Activated CD8-positive, alpha-beta memory T cell treated with anti-CD3 and anti-CD28 coated beads, Interleukin-2, amount 10 ng/mL, durations not matched to agents 7 days and 5 days (primary cell): ENCODE data around the gene MYL5. TPM values are rescaled to one million over a fixed set of nuclear protein-coding genes. Genes with fewer than 3 reads are reported as not detected.
"Not testable (repeated sequence)": the region's sequence is repeated elsewhere in the genome, so short reads cannot be mapped to it uniquely, and the experiment has no call there.

Experiments used
- ATAC-seq: fragments of 150-1000 bp; cut with Tn5 transposase; one replicate; pipeline ENCODE4 v1.10.0; 2021; ENCODE audit warnings: moderate library complexity
- CTCF ChIA-PET: fragments of 350-600 bp; sonication (Branson Sonifier 250); formaldehyde crosslinking; loops from one replicate; lab custom pipeline; 2021; ENCODE audit warnings: antibody characterized with exemption; lab: Charles Lee
- DNase-seq: peaks from one replicate; pipeline ENCODE4 v3.0.0-alpha.2; 2020
- H3K27ac Mint-ChIP-seq: one replicate; pipeline ENCODE4 v1.8.0; 2021; ENCODE audit warnings: mild to moderate bottlenecking, mixed read lengths
- H3K27me3 Mint-ChIP-seq: one replicate; pipeline ENCODE4 v1.8.0; 2021; ENCODE audit warnings: mixed read lengths
- H3K36me3 Mint-ChIP-seq: one replicate; pipeline ENCODE4 v1.8.0; 2021; ENCODE audit warnings: mild to moderate bottlenecking, mixed read lengths
- H3K4me1 Mint-ChIP-seq: one replicate; pipeline ENCODE4 v1.8.0; 2021; ENCODE audit warnings: mixed read lengths
- H3K4me3 Mint-ChIP-seq: one replicate; pipeline ENCODE4 v1.8.0; 2021; ENCODE audit warnings: mild to moderate bottlenecking, moderate library complexity, mixed read lengths
- H3K9me3 Mint-ChIP-seq: one replicate; pipeline ENCODE4 v1.8.0; 2022; ENCODE audit warnings: low read depth, mixed read lengths
- total RNA-seq, 2 experiments: library from RNA; stranded (reverse); gene quantifications; one replicate each; pipeline ENCODE4 v1.2.3, GENCODE V29; 2021

MYL5 gene
- total RNA-seq, 2 experiments from 2014 or later: 14.3 to 19.8 TPM

DNA sequence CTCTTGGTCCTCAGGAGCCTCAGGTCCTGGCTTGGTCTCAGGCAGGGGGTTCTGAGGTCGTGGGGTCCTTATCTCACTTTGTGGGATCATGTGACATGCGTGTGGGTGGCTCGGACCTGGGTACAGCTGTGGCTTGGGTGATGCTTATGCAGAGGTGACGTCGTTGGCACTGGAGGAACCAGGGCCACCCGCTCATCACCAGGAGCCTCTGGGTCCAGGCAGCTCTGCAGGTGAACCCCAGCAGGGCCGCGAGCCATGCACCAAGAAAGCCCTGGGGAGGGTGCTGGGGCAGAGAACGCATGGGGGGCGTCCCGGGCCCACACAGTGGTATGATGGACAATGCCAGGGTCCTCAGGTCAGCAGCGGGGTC lies 9.0 kb upstream of the MYL5 start:
- Mint-ChIP-seq H3K36me3 (peaks cover 13% of the 10 kb centered on the region), H3K9me3 (peaks cover 3% of the 10 kb centered on the region), H3K27me3 (no peaks in the 10 kb centered on the region), H3K27ac (no peak overlapping the region), H3K4me1 (peaks cover 9% of the 10 kb centered on the region), H3K4me3 (peak overlapping the region; percentile 22)
- CTCF ChIA-PET: interaction anchor here (2.9 kb wide), 1 partner anchor 8 kb away, joined by 21 read pairs; the partner anchor contains the start of genes ATP5ME and MYL5
- DNase-seq (no peak), ATAC-seq (no peak)

GRCh38 chr4:665751-666435 lies 8.4 kb upstream of the MYL5 start:
- H3K27me3 Mint-ChIP-seq: no peaks in the 10 kb centered on the region
- no peak for DNase-seq
- peaks cover under 1% of the 10 kb centered on the region for H3K9me3 Mint-ChIP-seq
- H3K36me3 Mint-ChIP-seq: peaks cover 15% of the 10 kb centered on the region
- no peak for ATAC-seq
- CTCF ChIA-PET: no interaction called here
- no peak overlapping the region for H3K4me3 Mint-ChIP-seq
- H3K4me1 Mint-ChIP-seq: peaks cover 9% of the 10 kb centered on the region
- no peak overlapping the region for H3K27ac Mint-ChIP-seq

- no peaks in the 10 kb centered on the region for H3K9me3 Mint-ChIP-seq
- DNase-seq (no peak), ATAC-seq (no peak)
- peaks cover 9% of the 10 kb centered on the region for H3K4me1 Mint-ChIP-seq
- no peak overlapping the region for H3K4me3 Mint-ChIP-seq
- no peak overlapping the region for H3K27ac Mint-ChIP-seq
- H3K36me3 Mint-ChIP-seq: peaks cover 16% of the 10 kb centered on the region
- CTCF ChIA-PET: no interaction called here
- H3K27me3 Mint-ChIP-seq: no peaks in the 10 kb centered on the region
Measured at GRCh38 chr4:666436-666810, 7.9 kb upstream of the MYL5 start.

DNA sequence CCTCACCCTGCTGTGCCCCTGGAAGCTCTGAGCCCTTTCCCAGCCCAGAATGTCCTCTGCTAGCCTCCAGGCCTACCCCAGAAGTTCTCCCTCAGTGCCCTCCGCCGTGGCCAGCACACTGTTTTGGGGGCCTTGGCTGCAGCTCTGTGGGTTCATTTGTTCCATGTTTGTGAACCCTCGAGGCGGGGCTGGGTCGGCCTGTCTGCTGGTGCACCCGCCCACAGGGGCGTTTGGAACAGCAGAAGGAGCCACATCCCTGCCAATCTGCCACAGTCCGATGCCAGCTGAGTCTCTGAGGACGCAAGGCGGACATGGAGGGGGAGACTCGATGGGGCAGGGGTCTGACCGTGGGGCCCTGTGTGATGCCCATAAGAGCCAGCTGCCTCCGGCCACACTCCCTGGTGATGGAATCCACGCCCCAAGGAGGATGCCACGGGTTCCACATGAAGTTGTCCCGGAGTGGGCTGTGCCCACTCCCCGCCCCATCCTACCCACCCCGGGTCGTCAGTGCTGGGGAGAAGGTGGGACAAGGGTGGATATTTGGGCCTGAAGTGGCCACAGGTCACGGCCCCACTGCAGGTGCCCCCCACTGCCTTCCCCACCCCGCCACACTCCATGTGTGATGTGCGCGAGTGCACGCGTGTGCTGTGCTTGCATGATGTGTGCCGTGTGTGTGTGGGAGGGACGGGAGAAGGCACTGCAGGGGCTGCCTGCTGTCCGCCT lies 7.4 kb upstream of the MYL5 start:
- H3K36me3 Mint-ChIP-seq: peaks cover 16% of the 10 kb centered on the region
- no peak for DNase-seq
- H3K27ac Mint-ChIP-seq: no peak overlapping the region
- no peak for ATAC-seq
- H3K4me3 Mint-ChIP-seq: no peak overlapping the region
- no peaks in the 10 kb centered on the region for H3K27me3 Mint-ChIP-seq
- no peaks in the 10 kb centered on the region for H3K9me3 Mint-ChIP-seq
- H3K4me1 Mint-ChIP-seq: peaks cover 9% of the 10 kb centered on the region
- CTCF ChIA-PET: no interaction called here

GRCh38 chr4:667545-667925 lies 6.8 kb upstream of the MYL5 start:
- CTCF ChIA-PET: no interaction called here
- Mint-ChIP-seq H3K4me1 (peaks cover 9% of the 10 kb centered on the region), H3K36me3 (peaks cover 19% of the 10 kb centered on the region), H3K27me3 (no peaks in the 10 kb centered on the region), H3K27ac (no peak overlapping the region), H3K4me3 (no peak overlapping the region), H3K9me3 (no peaks in the 10 kb centered on the region)
- no peak for DNase-seq
- ATAC-seq: no peak

- Mint-ChIP-seq H3K36me3 (peaks cover 22% of the 10 kb centered on the region), H3K4me1 (peaks cover 13% of the 10 kb centered on the region)
- DNase-seq, CTCF ChIA-PET, H3K27me3 Mint-ChIP-seq, H3K27ac Mint-ChIP-seq, H3K9me3 Mint-ChIP-seq, H3K4me3 Mint-ChIP-seq, ATAC-seq: not testable (repeated sequence)
Measured at GRCh38 chr4:668219-668618, 6.1 kb upstream of the MYL5 start.

DNA sequence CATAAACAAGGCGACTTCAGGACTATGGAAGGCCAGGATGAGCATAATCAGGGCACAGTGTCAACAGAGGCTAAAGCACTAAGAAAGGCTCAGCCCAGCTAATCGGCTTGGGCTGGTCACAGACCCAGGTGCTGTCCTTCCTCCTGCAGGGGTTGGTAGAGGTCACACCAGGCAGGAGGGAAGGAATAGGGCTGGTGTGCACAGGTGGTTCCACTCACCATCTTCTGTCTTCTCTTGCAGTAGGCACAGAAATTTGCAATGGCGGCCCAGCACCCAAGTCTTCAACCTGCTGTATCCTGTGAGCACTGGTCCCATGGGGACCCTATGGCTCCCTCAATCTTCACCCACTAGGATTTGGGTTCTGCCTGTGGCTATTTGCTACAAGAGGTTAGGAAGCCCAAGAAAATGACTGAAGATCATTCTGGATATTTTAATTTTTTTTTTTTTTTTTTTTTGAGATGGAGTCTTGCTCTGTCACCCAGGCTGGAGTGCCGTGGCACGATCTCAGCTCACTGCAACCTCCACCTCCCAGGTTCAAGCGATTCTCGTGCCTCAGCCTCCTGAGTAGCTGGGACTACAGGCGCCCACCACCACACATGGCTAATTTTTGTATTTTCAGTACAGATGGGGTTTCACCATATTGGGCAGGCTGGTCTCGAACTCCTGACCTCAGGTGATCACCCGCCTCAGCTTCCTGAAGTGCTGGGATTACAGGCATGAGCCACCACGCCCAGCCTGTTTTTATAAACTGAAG lies 4.4 kb upstream of the MYL5 start:
- H3K9me3 Mint-ChIP-seq, H3K27me3 Mint-ChIP-seq, ATAC-seq, DNase-seq, CTCF ChIA-PET, H3K4me3 Mint-ChIP-seq, H3K27ac Mint-ChIP-seq: not testable (repeated sequence)
- Mint-ChIP-seq H3K4me1 (peaks cover 13% of the 10 kb centered on the region), H3K36me3 (peaks cover 25% of the 10 kb centered on the region)

DNA sequence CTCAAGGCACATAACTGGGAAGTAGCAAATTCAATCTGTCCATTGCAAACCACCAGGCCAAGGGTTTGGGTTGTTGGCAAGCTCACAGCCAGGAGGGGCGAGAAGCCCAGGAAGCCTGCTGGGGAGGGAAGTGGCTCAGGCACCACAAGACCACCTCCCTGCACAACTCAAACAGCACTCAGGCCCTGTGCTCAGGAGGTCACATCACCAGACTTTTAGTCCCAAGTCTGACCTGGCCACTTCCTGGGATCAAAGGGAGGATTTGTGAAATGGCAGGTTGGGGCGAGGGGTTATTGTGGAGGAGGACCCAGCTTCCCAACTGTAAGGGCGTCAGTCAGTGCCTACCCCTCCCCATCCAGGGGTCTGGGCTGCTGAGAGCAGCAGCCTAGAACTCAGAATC lies 2.6 kb upstream of the MYL5 start:
- H3K27me3 Mint-ChIP-seq: no peaks in the 10 kb centered on the region
- DNase-seq (no peak), ATAC-seq (no peak)
- H3K27ac Mint-ChIP-seq: no peak overlapping the region
- peaks cover 21% of the 10 kb centered on the region for H3K4me1 Mint-ChIP-seq
- no peak overlapping the region for H3K4me3 Mint-ChIP-seq
- peaks cover 25% of the 10 kb centered on the region for H3K36me3 Mint-ChIP-seq
- H3K9me3 Mint-ChIP-seq: no peaks in the 10 kb centered on the region
- CTCF ChIA-PET: interaction anchor here (2.8 kb wide), 1 partner anchor 8 kb away, joined by 21 read pairs; no protein-coding TSS in a partner anchor

GRCh38 chr4:673349-674091 lies 822 bp upstream of the MYL5 start:
- ATAC-seq: peak; percentile 7
- peak overlapping the region; percentile 82 for H3K4me3 Mint-ChIP-seq

GRCh38 chr4:675036-675882 lies 917 bp downstream of the MYL5 start:
- H3K4me1 Mint-ChIP-seq: peaks cover 22% of the 10 kb centered on the region
- DNase-seq (no peak), ATAC-seq (peak; percentile 1)
- CTCF ChIA-PET: interaction anchor here (0.7 to 1.6 kb wide), 5 partner anchors 9 to 16 kb away, joined by 3 to 5 read pairs (median 3); no protein-coding TSS in a partner anchor
- peak overlapping the region; percentile 86 for H3K27ac Mint-ChIP-seq
- H3K9me3 Mint-ChIP-seq: no peaks in the 10 kb centered on the region
- no peaks in the 10 kb centered on the region for H3K27me3 Mint-ChIP-seq
- H3K4me3 Mint-ChIP-seq: peak overlapping the region; percentile 82
- peaks cover 25% of the 10 kb centered on the region for H3K36me3 Mint-ChIP-seq

More at GRCh38 chr4:673349-674091, 822 bp upstream of the MYL5 start:
- Mint-ChIP-seq H3K27me3 (no peaks in the 10 kb centered on the region), H3K4me1 (peaks cover 21% of the 10 kb centered on the region), H3K36me3 (peaks cover 25% of the 10 kb centered on the region), H3K9me3 (no peaks in the 10 kb centered on the region), H3K27ac (peak overlapping the region; percentile 85)
- DNase-seq: peak; percentile 53
- CTCF ChIA-PET: interaction anchor here (0.8 to 2.8 kb wide), 10 partner anchors 10 to 549 kb away, joined by 3 to 21 read pairs (median 4); partner anchors contain the start of gene ZNF718

GRCh38 chr4:675980-676870 lies 1.9 kb downstream of the MYL5 start:
- Mint-ChIP-seq H3K27me3 (no peaks in the 10 kb centered on the region), H3K9me3 (no peaks in the 10 kb centered on the region), H3K4me1 (peaks cover 29% of the 10 kb centered on the region), H3K4me3 (no peak overlapping the region), H3K27ac (no peak overlapping the region), H3K36me3 (peaks cover 17% of the 10 kb centered on the region)
- no peak for ATAC-seq
- CTCF ChIA-PET: interaction anchor here (1.1 to 1.6 kb wide), 2 partner anchors 12 to 15 kb away, joined by 3 to 4 read pairs; no protein-coding TSS in a partner anchor
- no peak for DNase-seq
